Body of pancreas (tissue), 4 donors: ENCODE measurements around the gene HOXB1. TPM values are rescaled to one million over a fixed set of nuclear protein-coding genes. Genes with fewer than 3 reads are reported as not detected.
"Not testable (repeated sequence)": the region's sequence is repeated elsewhere in the genome, so short reads cannot be mapped to it uniquely, and the experiment has no call there.

Source experiments
- ATAC-seq: fragments of 150-250 bp; one replicate; pipeline ENCODE4 v1.9.1; 2016
- DNase-seq, 4 donors: peaks; one replicate each; pipeline ENCODE4 v3.0.0-alpha.2; 2019
- H3K27ac ChIP-seq, 4 donors: fragments of 200-600 bp; sonication (generic); 1 replicate in 3 of 4; 2 replicates in 1 of 4; pipeline versions ENCODE4 v1.5.1 to v1.6.1; 2016 to 2019; ENCODE audit warnings: mild to moderate bottlenecking in 1 of 4, mixed read lengths in 1 of 4, moderate library complexity in 1 of 4
- H3K27me3 ChIP-seq, 2 donors: fragments of 200-600 bp; sonication (generic); one replicate each; pipeline ENCODE4 v1.6.0; 2016; ENCODE audit warnings: mild to moderate bottlenecking in 1 of 2
- H3K36me3 ChIP-seq, 2 donors: fragments of 200-600 bp; sonication (generic); replicated peaks in 1 of 2; 2 replicates each; pipeline ENCODE4 v1.5.1; 2016; ENCODE audit warnings: low read depth in 2 of 2; ENCODE audit not compliant: insufficient read depth in 1 of 2
- H3K4me1 ChIP-seq: fragments of 200-600 bp; sonication (generic); one replicate; pipeline ENCODE4 v1.6.0; 2016
- H3K4me3 ChIP-seq, 2 donors: fragments of 200-600 bp; sonication (generic); 1 replicate in 1 of 2; 2 replicates in 1 of 2; pipeline ENCODE4 v1.5.1; 2016 to 2019
- H3K9me3 ChIP-seq, 3 donors: fragments of 200-600 bp; sonication (generic); 1 replicate in 2 of 3; 2 replicates in 1 of 3; pipeline ENCODE4 v1.5.1; 2016
- POLR2A ChIP-seq, 3 donors: fragments of 450-650 bp; IDR thresholded peaks; one replicate each; pipeline ENCODE4 v1.6.1; 2016; ENCODE audit warnings: antibody characterized with exemption in 3 of 3, mild to moderate bottlenecking in 2 of 3
- WGBS, 2 donors: methylation state at CpG; one replicate each; pipeline ENCODE4 v1.1.5; 2017; 5-methylcytosine and 5-hydroxymethylcytosine counted together
- intact Hi-C: fragments of 100-400 bp; cut with DNase I; formaldehyde crosslinking; loops from one replicate; pipeline ENCODE4 v1.15.1; 2023
- microRNA counts, 2 donors: library from miRNA; unstranded; fragments of <30 nt; microRNA quantifications; one replicate each; lab custom pipeline; 2017
- small RNA-seq: library from RNA; depleted of rRNA; stranded (forward); fragments of <200 nt; gene quantifications from one replicate; pipeline ENCODE3, GENCODE V24; 2016
- total RNA-seq, 2 donors: library from RNA; depleted of rRNA; stranded (reverse); fragments of >200 nt; gene quantifications; one replicate each; pipeline ENCODE4 v1.1.0, GENCODE V29; 2016
- TF ChIP-seq, protein P1 (sequence below), 7 experiments: fragments of 450-650 bp in 4 of 7; fragments of 200-600 bp in 3 of 7; sonication (generic) in 3 of 7; IDR thresholded peaks; one replicate each; pipeline ENCODE4 v1.5.1; 2016 to 2019; ENCODE audit warnings: antibody characterized with exemption in 7 of 7

The HOXB1 gene
- total RNA-seq, 2 donors from 2014 or later, result not detected

- no peak for TF ChIP-seq POLR2A (IDR thresholded peaks at IDR 0.05)
- TF ChIP-seq, protein P1, sequence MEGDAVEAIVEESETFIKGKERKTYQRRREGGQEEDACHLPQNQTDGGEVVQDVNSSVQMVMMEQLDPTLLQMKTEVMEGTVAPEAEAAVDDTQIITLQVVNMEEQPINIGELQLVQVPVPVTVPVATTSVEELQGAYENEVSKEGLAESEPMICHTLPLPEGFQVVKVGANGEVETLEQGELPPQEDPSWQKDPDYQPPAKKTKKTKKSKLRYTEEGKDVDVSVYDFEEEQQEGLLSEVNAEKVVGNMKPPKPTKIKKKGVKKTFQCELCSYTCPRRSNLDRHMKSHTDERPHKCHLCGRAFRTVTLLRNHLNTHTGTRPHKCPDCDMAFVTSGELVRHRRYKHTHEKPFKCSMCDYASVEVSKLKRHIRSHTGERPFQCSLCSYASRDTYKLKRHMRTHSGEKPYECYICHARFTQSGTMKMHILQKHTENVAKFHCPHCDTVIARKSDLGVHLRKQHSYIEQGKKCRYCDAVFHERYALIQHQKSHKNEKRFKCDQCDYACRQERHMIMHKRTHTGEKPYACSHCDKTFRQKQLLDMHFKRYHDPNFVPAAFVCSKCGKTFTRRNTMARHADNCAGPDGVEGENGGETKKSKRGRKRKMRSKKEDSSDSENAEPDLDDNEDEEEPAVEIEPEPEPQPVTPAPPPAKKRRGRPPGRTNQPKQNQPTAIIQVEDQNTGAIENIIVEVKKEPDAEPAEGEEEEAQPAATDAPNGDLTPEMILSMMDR (IDR thresholded peaks at IDR 0.05), result no peak
- ATAC-seq (no peak), DNase-seq (no peak)
- intact Hi-C loops, result no loop called here
- H3K27me3 ChIP-seq, result no peaks in the 10 kb centered on the region
- H3K4me1 ChIP-seq, result no peaks in the 10 kb centered on the region
- no peak overlapping the region for H3K27ac ChIP-seq
- no peak overlapping the region for H3K4me3 ChIP-seq
- no peaks in the 10 kb centered on the region for H3K9me3 ChIP-seq
- 65 to 67% methylated on average over 3 to 6 of the region's 6 CpGs for WGBS, 2 donors
- H3K36me3 ChIP-seq, result no peaks in the 10 kb centered on the region
Measured at GRCh38 chr17:48483004-48483403, 47.8 kb downstream of the HOXB1 start.

DNA sequence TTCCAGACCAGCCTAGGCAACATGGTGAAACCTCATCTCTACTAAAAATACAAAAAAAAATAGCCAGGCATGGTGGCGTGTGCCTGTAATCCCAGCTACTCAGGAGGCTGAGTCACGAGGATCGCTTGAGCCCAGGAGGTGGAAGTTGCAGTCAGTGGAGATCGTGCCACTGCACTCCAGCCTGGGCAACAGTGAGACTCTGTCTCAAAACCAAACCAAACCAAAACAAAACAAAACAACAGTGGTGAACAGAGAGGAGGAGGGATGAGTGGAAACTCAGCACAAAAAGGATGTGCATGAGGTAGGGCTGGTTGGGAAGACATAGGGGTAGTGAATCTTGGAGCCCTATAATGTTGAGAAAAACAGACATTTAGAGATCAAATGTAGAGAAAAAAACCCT is 48.5 kb downstream of the HOXB1 start:
- 74 to 84% methylated on average over 4 of the region's 4 CpGs for WGBS, 2 donors

GRCh38 chr17:48479014-48479402 is 51.8 kb downstream of the HOXB1 start:
- H3K27ac ChIP-seq, result no peak overlapping the region
- H3K4me3 ChIP-seq, result no peak overlapping the region
- TF ChIP-seq, protein P1 (IDR thresholded peaks at IDR 0.05), result no peak
- TF ChIP-seq POLR2A (IDR thresholded peaks at IDR 0.05), result no peak
- ATAC-seq, result no peak
- H3K27me3 ChIP-seq, result no peaks in the 10 kb centered on the region
- no peaks in the 10 kb centered on the region for H3K9me3 ChIP-seq
- intact Hi-C loops, result no loop called here
- no peaks in the 10 kb centered on the region for H3K4me1 ChIP-seq
- 65 to 70% methylated on average over 2 of the region's 2 CpGs for WGBS, 2 donors
- no peak for DNase-seq
- no peaks in the 10 kb centered on the region for H3K36me3 ChIP-seq

More for the DNA sequence above, 48.5 kb downstream of the HOXB1 start:
- intact Hi-C loops, ATAC-seq, H3K27me3 ChIP-seq, H3K9me3 ChIP-seq, H3K4me3 ChIP-seq, DNase-seq, H3K36me3 ChIP-seq, H3K27ac ChIP-seq, H3K4me1 ChIP-seq: not testable (repeated sequence)

MicroRNA genes within 50 kb of the gene (microRNA counts, 767-probe panel; counts per million panel counts)
- 1,473 to 7,332 counts per million in 2 donors for microRNA hsa-miR-10a-5p (lab: Ali Mortazavi, UCI)

Small RNAs within 50 kb of the gene (small RNA-seq; reads per million reads assigned to genes)
- not detected for gene RF00019

Other genes with a start within 250 kb of the HOXB1 start
- gene SKAP1, start 100.8 kb downstream of the HOXB1 start, total RNA-seq, result 1 to 10 TPM in 1 of 2 donors, under 1 TPM in 1; 0.78 to 4.0 TPM
- gene HOXB2, start 14.1 kb upstream of the HOXB1 start, total RNA-seq, result 10 to 100 TPM; 13.7 to 32.3 TPM
- 1 to 10 TPM in 1 of 2 donors, under 1 TPM in 1; 0.26 to 2.3 TPM for gene HOXB4, start 47.3 kb upstream of the HOXB1 start, total RNA-seq
- gene HOXB3, start 59.2 kb upstream of the HOXB1 start, total RNA-seq, result 1 to 10 TPM in 1 of 2 donors, not detected in 1; 2.9 TPM
- gene HOXB5, start 62.8 kb upstream of the HOXB1 start, total RNA-seq, result under 1 TPM in 1 of 2 donors, not detected in 1; 0.99 TPM
- 1 to 10 TPM; 2.1 to 2.6 TPM for gene HOXB6, start 74.0 kb upstream of the HOXB1 start, total RNA-seq
- gene HOXB7, start 80.0 kb upstream of the HOXB1 start, total RNA-seq, result under 1 TPM in 1 of 2 donors, not detected in 1; 0.52 TPM
- not detected for gene HOXB8, start 84.3 kb upstream of the HOXB1 start, total RNA-seq
- gene HOXB9, start 95.3 kb upstream of the HOXB1 start, total RNA-seq, result not detected
- gene PRAC1, start 191.5 kb upstream of the HOXB1 start, total RNA-seq, result not detected
- not detected for gene PRAC2, start 192.2 kb upstream of the HOXB1 start, total RNA-seq
- gene HOXB13, start 197.7 kb upstream of the HOXB1 start, total RNA-seq, result not detected